ENCODE measurements around the gene WDR91.

Gene WDR91

GRCh38 chr7:135160858-135161653 lies 50.3 kb downstream of the WDR91 start:
- no peak for DNase-seq (ENCODE audit: low read depth)

GRCh38 chr7:135160098-135160857 lies 51.0 kb downstream of the WDR91 start:
- DNase-seq (ENCODE audit: low read depth), result no peak

- DNase-seq (ENCODE audit: low read depth), result no peak
These were observed 51.8 kb downstream of the WDR91 start for GRCh38 chr7:135159359-135160085.

GRCh38 chr7:135158874-135159273 lies 52.5 kb downstream of the WDR91 start:
- DNase-seq (ENCODE audit: low read depth), result no peak

GRCh38 chr7:135158141-135158655 lies 53.1 kb downstream of the WDR91 start:
- DNase-seq (ENCODE audit: low read depth), result no peak

GRCh38 chr7:135156290-135156689 lies 55.0 kb downstream of the WDR91 start:
- DNase-seq (ENCODE audit: low read depth), result no peak

- no peak for DNase-seq (ENCODE audit: low read depth)
These were observed 56.6 kb downstream of the WDR91 start for GRCh38 chr7:135154734-135155133.

GRCh38 chr7:135152442-135152841 lies 58.9 kb downstream of the WDR91 start:
- DNase-seq (ENCODE audit: low read depth), result no peak

- no peak for DNase-seq (ENCODE audit: low read depth)
These were observed 59.8 kb downstream of the WDR91 start for GRCh38 chr7:135151533-135151932.

GRCh38 chr7:135151132-135151531 lies 60.2 kb downstream of the WDR91 start:
- no peak for DNase-seq (ENCODE audit: low read depth)

GRCh38 chr7:135150072-135150782 lies 61.1 kb downstream of the WDR91 start:
- DNase-seq (ENCODE audit: low read depth), result no peak

- no peak for DNase-seq (ENCODE audit: low read depth)
These were observed 63.2 kb downstream of the WDR91 start, which contains the start of gene TMEM140 for GRCh38 chr7:135147899-135148721. TSS of gene TMEM140 (plus strand) at chr7:135148072. CDS start at chr7:135164442, 16,370 bp downstream.

GRCh38 chr7:135147341-135147898 lies 63.9 kb downstream of the WDR91 start:
- no peak for DNase-seq (ENCODE audit: low read depth)

- DNase-seq (ENCODE audit: low read depth), result no peak
These were observed 67.2 kb downstream of the WDR91 start for GRCh38 chr7:135143885-135144668.

All from activated T-cell treated with anti-CD3 and anti-CD28 coated beads for 1 hour (primary cell).